T-helper 2 cell treated with Interferon-gamma antibody and Interleukin-4, amounts not matched to agents 5 μg/mL and 100 μg/mL, for 36 hours (primary cell): ENCODE data around the gene GPALPP1.

Source experiments
- DNase-seq: peaks from one replicate; pipeline ENCODE4 v3.0.0; 2021; ENCODE audit warnings: low spot score
- H3K27ac Mint-ChIP-seq: one replicate; pipeline ENCODE4 v1.8.0; 2021; ENCODE audit warnings: mild to moderate bottlenecking, mixed read lengths
- H3K27me3 Mint-ChIP-seq: one replicate; pipeline ENCODE4 v1.8.0; 2021; ENCODE audit warnings: low read depth, mixed read lengths
- H3K36me3 Mint-ChIP-seq: one replicate; pipeline ENCODE4 v1.8.0; 2021; ENCODE audit warnings: low read depth, mixed read lengths
- H3K4me1 Mint-ChIP-seq: one replicate; pipeline ENCODE4 v1.8.0; 2021; ENCODE audit warnings: low read depth, mixed read lengths
- H3K4me3 Mint-ChIP-seq: one replicate; pipeline ENCODE4 v1.8.0; 2022; ENCODE audit warnings: mild to moderate bottlenecking, moderate library complexity, mixed read lengths
- H3K9me3 Mint-ChIP-seq: one replicate; pipeline ENCODE4 v1.8.0; 2021; ENCODE audit warnings: mixed read lengths

The GPALPP1 gene

DNA sequence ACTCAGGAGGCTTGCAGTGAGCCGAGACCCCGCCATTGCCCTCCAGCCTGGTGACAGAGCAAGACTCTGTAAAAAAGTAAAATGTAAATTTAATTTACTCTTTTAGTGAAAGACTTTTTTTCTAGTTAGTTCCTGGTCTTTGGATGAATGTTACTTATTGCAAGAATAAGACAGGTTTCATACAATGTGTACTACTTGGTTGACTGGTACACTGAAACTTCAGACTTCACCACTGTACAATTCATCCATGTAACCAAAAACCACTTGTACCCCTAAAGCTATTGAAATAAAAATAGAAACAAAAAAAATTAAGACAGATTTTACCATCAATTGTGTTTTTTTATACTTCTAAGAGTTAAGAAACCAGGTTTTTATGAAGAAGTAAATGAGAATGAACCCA, 35.5 kb downstream of the GPALPP1 start:
- H3K27ac Mint-ChIP-seq = no peak overlapping the region
- H3K9me3 Mint-ChIP-seq = no peaks in the 10 kb centered on the region
- no peaks in the 10 kb centered on the region for H3K4me1 Mint-ChIP-seq
- no peaks in the 10 kb centered on the region for H3K27me3 Mint-ChIP-seq
- H3K4me3 Mint-ChIP-seq = no peak overlapping the region
- H3K36me3 Mint-ChIP-seq = peaks cover 21% of the 10 kb centered on the region
- DNase-seq = no peak

DNA sequence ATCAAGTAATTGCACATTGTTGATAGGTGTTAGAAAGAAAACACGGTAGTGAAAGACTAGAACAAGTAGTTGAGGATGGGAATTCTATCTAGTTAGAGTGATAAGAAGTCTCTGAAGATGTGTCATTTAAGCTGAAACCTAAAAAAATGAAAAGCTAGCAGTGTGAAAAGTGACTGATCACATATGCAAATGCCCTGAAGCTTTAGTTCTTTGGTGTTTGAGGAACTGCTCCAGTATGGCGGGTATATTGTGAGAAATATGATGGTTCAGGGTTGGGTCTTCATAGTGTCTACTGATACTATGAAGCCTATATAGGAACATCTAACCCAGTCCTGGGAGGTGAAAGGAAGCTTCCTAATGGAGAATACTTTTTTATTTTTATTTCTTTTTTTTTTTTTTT, 45.0 kb downstream of the GPALPP1 start:
- Mint-ChIP-seq H3K27me3 (no peaks in the 10 kb centered on the region), H3K4me3 (no peak overlapping the region), H3K36me3 (peaks cover 11% of the 10 kb centered on the region), H3K9me3 (no peaks in the 10 kb centered on the region), H3K4me1 (no peaks in the 10 kb centered on the region), H3K27ac (no peak overlapping the region)
- DNase-seq = no peak

DNA sequence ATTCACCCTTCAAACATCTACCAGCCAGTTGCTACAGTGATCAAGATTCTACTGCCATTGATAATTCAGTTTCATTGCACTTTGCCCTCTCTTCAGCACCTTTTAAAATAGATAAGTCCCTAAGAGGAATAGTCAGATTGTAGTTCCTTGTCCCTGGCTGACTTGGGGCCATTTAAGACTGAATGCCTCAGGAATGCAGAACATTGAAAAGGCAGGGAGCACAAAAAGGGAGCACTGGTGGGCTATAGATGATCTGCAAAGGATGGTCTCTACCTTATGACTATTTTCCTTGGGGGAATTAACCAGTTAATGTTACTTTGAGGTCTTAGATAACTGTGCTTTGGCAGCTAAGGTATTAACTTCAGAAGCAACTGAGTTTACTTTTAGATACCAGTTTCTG, 46.9 kb downstream of the GPALPP1 start:
- Mint-ChIP-seq H3K9me3 (no peaks in the 10 kb centered on the region), H3K4me3 (no peak overlapping the region), H3K27ac (peak overlapping the region; percentile 18), H3K36me3 (peaks cover 11% of the 10 kb centered on the region), H3K27me3 (no peaks in the 10 kb centered on the region), H3K4me1 (no peaks in the 10 kb centered on the region)
- no peak for DNase-seq

DNA sequence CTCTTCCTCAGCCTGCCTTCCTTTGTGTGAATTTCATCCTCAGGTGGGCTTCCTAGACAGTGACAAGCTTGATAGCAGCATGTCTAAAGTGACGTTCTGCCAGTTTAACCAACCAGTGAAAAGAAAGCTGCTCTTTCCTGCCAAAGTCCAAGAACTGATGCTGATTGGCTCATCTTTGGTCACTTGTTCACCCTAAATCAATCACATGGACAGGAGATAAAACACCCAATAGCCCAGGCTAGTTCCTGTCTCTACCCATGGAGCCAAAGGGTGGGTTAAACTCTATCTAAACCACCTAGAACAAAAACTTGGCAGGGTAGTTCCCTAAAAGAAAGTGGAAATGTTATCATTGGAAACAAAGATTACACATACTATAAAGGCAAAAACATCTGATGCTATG, 50.8 kb downstream of the GPALPP1 start:
- DNase-seq = no peak
- peaks cover 1% of the 10 kb centered on the region for H3K36me3 Mint-ChIP-seq
- no peaks in the 10 kb centered on the region for H3K4me1 Mint-ChIP-seq
- no peak overlapping the region for H3K4me3 Mint-ChIP-seq
- H3K27ac Mint-ChIP-seq = no peak overlapping the region
- no peaks in the 10 kb centered on the region for H3K9me3 Mint-ChIP-seq
- peaks cover 8% of the 10 kb centered on the region for H3K27me3 Mint-ChIP-seq

DNA sequence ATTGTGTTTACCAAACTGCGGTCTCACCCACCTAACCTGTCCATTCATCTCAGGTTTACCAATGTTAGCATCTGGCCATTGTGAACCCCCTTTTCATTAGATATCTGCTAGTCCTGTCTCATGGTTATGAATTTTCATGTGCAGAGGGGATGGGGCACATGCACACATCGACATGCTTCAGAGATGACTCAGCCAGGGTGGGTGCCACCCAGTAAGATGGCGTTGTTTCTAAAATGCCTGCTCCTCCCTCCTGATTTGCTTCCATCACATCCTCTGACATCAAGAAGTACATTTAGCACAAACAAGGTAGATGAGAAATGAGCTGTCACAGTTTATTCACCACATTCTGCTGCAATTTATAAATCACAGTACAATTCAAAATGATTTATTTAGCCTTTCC, 51.3 kb downstream of the GPALPP1 start:
- no peaks in the 10 kb centered on the region for H3K4me1 Mint-ChIP-seq
- no peak for DNase-seq
- H3K36me3 Mint-ChIP-seq = no peaks in the 10 kb centered on the region
- H3K4me3 Mint-ChIP-seq = no peak overlapping the region
- H3K9me3 Mint-ChIP-seq = no peaks in the 10 kb centered on the region
- peaks cover 8% of the 10 kb centered on the region for H3K27me3 Mint-ChIP-seq
- H3K27ac Mint-ChIP-seq = no peak overlapping the region

DNA sequence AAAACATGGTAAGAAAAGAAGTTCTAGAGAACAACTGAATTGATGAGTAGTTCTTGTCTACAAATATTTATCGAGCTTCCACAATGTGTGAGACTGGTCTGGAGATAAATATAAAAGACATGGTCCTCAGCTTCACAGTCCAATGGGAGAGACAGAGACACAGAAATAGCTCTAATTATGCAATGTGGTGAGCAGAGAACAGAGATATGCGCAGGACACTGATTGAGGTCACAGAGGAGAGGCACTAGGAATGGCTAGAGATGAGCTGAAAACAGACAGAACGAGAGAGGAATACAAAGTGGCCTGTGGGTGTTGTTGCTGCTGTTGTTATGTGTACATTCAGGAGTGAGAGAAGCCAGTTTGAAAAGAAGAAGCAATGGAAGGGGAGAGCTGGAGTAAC, 53.2 kb downstream of the GPALPP1 start:
- H3K4me3 Mint-ChIP-seq = no peak overlapping the region
- H3K36me3 Mint-ChIP-seq = no peaks in the 10 kb centered on the region
- peaks cover 22% of the 10 kb centered on the region for H3K27me3 Mint-ChIP-seq
- H3K27ac Mint-ChIP-seq = no peak overlapping the region
- H3K4me1 Mint-ChIP-seq = peaks cover 7% of the 10 kb centered on the region
- no peak for DNase-seq
- no peaks in the 10 kb centered on the region for H3K9me3 Mint-ChIP-seq

DNA sequence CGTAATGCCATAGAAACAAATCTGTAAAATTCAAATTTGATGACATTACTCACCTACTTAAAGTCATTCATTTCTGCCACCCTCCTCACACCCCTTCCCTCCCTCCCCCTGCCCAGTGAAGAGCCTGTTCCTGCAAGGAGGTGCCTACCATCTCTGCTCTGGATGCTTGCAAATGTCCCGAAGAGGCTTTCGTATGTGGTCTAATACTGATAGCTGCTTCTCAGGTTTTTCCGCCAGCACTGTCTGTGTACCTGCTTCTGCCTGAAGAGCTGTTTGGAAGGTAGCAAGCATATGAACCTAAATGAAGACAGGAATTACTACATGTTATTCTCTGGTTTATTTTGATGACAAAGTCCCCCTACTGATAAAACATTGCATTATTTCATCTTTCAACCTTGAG, 57.1 kb downstream of the GPALPP1 start:
- H3K9me3 Mint-ChIP-seq = no peaks in the 10 kb centered on the region
- no peaks in the 10 kb centered on the region for H3K36me3 Mint-ChIP-seq
- peaks cover 42% of the 10 kb centered on the region for H3K27me3 Mint-ChIP-seq
- no peak overlapping the region for H3K27ac Mint-ChIP-seq
- H3K4me3 Mint-ChIP-seq = peak overlapping the region; percentile 82
- peaks cover 20% of the 10 kb centered on the region for H3K4me1 Mint-ChIP-seq
- DNase-seq = no peak

DNA sequence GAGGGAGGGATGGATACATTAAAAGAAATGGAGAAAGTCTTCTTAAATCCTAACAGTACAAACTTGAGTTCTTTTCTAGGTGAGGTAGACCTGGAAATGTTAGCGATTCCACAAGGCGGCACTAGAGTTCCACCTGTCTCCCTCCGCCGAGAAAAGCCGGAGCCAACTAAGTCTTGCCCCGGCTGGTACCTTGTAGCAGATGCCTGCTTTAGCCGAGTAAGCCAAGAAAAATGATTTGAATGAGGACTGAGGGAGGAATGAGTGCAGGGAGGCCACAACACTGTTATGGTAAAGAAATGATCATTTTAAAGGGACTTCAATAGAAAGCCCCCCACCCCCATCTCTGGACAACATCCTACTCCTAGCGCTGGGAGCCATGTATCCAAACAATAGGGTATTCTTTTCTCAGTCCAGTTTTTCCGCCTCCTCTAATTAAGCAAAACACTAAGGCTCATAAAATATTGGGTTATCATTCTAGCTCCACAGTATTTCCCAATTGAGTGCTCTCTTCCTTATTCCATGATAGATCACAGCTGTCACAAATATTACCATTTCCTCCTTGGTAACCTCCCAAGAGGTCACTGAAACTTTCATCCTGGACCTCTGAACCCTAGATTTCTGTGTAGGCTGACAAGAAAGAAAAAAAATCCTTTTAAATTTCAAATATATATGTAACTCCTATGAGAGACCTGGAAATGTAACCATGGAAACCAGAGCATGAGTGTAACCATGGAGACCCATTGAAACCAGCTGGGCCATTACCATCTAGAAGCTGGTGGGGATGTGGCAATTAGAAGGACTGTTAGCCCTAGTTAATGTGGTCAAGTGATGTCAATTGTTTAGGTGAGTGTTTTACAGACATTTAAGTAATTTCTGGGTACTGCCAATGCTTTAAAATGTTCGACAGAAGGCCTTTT, 58.3 kb downstream of the GPALPP1 start:
- peaks cover 20% of the 10 kb centered on the region for H3K4me1 Mint-ChIP-seq
- peak; percentile 61 for DNase-seq
- H3K27ac Mint-ChIP-seq = no peak overlapping the region
- H3K9me3 Mint-ChIP-seq = no peaks in the 10 kb centered on the region
- H3K4me3 Mint-ChIP-seq = peak overlapping the region; percentile 82
- no peaks in the 10 kb centered on the region for H3K36me3 Mint-ChIP-seq
- H3K27me3 Mint-ChIP-seq = peaks cover 48% of the 10 kb centered on the region

DNA sequence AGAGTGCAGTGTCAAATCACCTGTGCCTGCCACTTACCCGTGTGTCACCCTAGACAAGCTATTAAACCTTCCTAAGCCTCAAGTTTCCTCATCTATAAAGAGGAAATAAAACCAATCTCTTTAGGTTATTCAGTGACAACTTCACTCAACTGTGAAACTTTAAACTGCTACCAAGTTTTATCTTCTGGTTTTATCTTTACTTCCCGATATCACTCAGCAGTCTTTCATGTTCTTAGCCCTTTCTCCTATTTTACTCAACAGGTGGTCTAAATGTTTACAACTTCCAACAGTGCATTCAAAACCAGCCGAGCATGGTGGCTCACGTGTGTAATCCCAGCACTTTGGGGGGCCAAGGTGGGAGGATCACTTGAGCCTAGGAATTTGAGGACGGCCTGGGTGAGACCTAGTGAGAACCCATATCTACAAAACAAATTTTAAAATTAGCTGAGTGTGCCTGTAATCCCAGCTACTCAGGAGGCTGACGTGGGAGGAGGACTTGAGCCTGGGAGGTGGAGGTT, 59.6 kb downstream of the GPALPP1 start:
- no peak overlapping the region for H3K27ac Mint-ChIP-seq
- peak overlapping the region; percentile 37 for H3K4me3 Mint-ChIP-seq
- H3K27me3 Mint-ChIP-seq = peaks cover 55% of the 10 kb centered on the region
- peaks cover 20% of the 10 kb centered on the region for H3K4me1 Mint-ChIP-seq
- no peaks in the 10 kb centered on the region for H3K9me3 Mint-ChIP-seq
- peak; percentile 29 for DNase-seq
- H3K36me3 Mint-ChIP-seq = no peaks in the 10 kb centered on the region

DNA sequence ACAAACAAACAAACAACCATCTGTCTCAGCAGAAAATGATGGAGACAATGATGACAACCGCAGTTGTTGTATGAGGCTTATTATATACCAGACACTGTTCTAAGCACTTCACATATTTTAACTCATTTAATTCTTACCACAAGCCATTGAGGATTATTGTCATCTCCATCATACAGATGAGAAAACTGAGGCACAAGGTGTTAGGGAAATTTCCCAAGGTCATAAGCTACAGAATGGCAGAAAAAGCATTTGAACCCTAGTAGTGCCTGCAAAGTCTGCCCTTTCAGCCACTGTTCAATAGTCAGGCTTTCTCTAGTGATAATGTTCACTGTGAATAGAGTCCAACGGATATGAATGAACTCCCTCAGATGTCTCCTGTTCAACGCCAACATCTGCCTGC, 60.1 kb downstream of the GPALPP1 start:
- peaks cover 58% of the 10 kb centered on the region for H3K27me3 Mint-ChIP-seq
- H3K9me3 Mint-ChIP-seq = no peaks in the 10 kb centered on the region
- H3K4me3 Mint-ChIP-seq = no peak overlapping the region
- H3K4me1 Mint-ChIP-seq = peaks cover 20% of the 10 kb centered on the region
- no peaks in the 10 kb centered on the region for H3K36me3 Mint-ChIP-seq
- no peak overlapping the region for H3K27ac Mint-ChIP-seq
- no peak for DNase-seq

DNA sequence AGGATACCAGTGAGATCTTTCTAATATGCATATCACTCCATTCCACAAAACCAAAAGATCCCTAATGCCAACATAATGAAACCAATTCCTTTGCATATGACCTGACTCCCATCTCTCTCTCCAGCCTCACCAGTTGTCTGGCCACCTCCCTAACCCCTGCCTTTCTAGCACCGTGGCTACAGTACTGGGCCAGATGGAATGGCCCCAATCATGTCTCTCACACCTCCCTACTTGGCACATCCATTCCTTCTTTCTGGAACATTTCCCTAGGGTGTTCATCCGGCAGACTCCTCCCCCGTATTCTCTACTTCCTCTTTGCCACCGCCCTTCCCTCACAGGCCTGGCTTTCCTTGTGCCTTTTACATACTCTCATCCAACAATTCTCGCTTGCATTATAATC, 62.0 kb downstream of the GPALPP1 start:
- H3K4me1 Mint-ChIP-seq = peaks cover 30% of the 10 kb centered on the region
- H3K27ac Mint-ChIP-seq = no peak overlapping the region
- peaks cover 59% of the 10 kb centered on the region for H3K27me3 Mint-ChIP-seq

DNA sequence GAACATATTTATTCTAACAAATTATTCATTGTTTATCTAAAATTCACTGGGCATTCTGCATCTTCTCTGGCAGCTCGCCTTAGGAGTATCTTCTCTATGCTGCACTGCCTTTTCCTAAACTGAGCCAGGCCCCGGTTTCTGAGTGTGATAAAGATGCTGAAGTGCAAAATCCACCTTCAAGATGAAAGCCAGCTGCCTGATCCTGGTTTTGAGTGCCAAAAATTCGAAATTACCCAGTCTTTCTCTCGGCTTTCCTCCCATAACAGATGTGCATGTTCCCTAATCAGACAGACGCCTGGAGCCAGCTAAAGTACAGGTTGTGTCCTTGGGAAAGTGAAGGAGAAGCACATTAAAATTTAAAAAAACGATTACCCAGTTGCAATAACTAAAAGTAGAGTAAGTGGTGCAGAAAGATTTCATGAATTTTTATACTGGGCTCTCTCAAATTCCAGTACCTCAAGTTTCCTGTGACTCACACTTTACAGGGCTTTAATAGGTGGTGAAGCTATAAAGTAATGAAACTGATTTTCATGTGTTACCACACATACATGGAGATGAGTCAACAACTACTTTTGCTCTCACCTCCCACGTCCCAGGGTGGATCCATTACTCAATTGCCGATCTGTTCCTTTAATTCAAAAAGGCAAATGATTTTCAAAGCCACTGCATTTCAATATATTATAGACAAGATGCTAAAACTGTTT, 66.0 kb downstream of the GPALPP1 start:
- Mint-ChIP-seq H3K27me3 (peaks cover 62% of the 10 kb centered on the region), H3K4me1 (peaks cover 10% of the 10 kb centered on the region), H3K4me3 (peak overlapping the region; percentile 23), H3K36me3 (no peaks in the 10 kb centered on the region), H3K9me3 (no peaks in the 10 kb centered on the region), H3K27ac (no peak overlapping the region)
- DNase-seq = peak; percentile 78

More for the DNA sequence above, 62.0 kb downstream of the GPALPP1 start:
- H3K9me3 Mint-ChIP-seq = no peaks in the 10 kb centered on the region
- DNase-seq = no peak
- no peaks in the 10 kb centered on the region for H3K36me3 Mint-ChIP-seq
- H3K4me3 Mint-ChIP-seq = no peak overlapping the region

DNA sequence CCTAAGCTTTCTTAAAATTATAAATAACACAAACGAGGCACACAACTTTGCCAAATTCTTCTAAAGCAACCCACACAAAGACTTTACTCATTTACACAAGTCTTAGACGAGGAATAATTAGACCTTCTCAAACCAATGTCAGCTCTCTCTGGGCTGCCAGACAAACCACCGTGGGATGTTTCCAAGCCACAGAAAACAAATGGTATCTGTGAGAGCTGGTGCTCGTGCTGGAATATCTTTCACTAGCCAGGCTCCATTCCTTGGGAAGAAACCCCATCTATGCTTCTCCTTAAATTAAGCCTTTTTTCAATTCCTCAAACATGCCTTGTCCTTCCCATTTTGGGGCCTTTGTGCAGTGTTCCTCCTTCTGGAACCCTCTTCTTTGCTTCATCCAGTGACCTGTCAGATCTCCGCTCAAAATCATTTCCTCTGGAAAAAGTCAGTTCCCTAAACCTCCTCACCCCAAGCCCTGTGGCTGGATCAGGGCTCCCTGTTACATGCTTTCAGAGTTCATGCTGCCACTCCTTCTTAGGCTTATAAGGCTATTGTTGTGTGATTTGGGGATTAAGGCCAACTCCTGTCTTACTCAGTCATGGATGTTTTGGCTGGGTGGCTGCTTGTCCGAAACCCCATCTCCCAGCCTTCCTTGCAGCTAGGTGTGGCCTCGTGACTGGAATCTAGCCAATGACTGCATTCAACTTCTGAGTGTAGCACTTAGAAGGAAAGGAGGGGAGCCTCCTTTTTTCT, 66.7 kb downstream of the GPALPP1 start:
- Mint-ChIP-seq H3K36me3 (no peaks in the 10 kb centered on the region), H3K27ac (no peak overlapping the region), H3K9me3 (no peaks in the 10 kb centered on the region), H3K4me3 (peak overlapping the region; percentile 23), H3K4me1 (peaks cover 10% of the 10 kb centered on the region), H3K27me3 (peaks cover 57% of the 10 kb centered on the region)
- peak; percentile 17 for DNase-seq

DNA sequence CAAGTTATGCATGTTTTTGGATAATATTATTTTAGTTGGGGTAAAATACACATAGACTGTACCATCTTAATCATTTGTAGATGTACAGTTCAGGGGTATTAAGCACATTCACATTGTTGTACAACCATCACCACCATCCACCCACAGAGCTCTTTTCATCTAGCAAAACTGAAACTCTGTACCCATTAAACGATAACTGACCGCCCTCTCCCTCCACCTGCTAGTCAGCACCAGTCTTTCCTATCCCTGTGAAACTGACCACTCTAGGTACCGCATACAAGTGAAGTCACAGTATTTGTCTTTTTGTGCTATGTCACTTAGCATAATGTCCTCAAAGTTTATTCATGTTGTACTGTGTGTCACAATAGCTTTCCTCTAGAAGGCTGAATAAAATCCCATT, 70.7 kb downstream of the GPALPP1 start:
- no peak for DNase-seq
- peaks cover 10% of the 10 kb centered on the region for H3K4me1 Mint-ChIP-seq
- no peaks in the 10 kb centered on the region for H3K36me3 Mint-ChIP-seq
- peaks cover 34% of the 10 kb centered on the region for H3K27me3 Mint-ChIP-seq
- no peaks in the 10 kb centered on the region for H3K9me3 Mint-ChIP-seq
- no peak overlapping the region for H3K4me3 Mint-ChIP-seq
- no peak overlapping the region for H3K27ac Mint-ChIP-seq
